Tibial nerve (tissue), 3 donors: ENCODE data around the gene SAMD14.

Source experiments
- CTCF ChIP-seq, 5 experiments: fragments of 200-600 bp in 3 of 5; fragments of 450-650 bp in 2 of 5; sonication (generic) in 3 of 5; IDR thresholded peaks; one replicate each; pipeline ENCODE4 v1.5.1; 2016 to 2019; ENCODE audit warnings: antibody characterized with exemption in 5 of 5, mild to moderate bottlenecking in 3 of 5, moderate library complexity in 2 of 5
- POLR2A ChIP-seq, 2 donors: fragments of 450-650 bp; IDR thresholded peaks; one replicate each; pipeline ENCODE4 v1.6.1; 2017; ENCODE audit warnings: antibody characterized with exemption in 2 of 2, mild to moderate bottlenecking in 2 of 2, moderate library complexity in 2 of 2

GRCh38 chr17:50177476-50177875 lies 47.5 kb upstream of the SAMD14 start:
- TF ChIP-seq CTCF (IDR thresholded peaks at IDR 0.05) (no peak), POLR2A (IDR thresholded peaks at IDR 0.05) (no peak)
